Coronary artery (tissue), 2 donors: Measurements from ENCODE around the gene TMEM63C.

Experiments
- DNase-seq: peaks from one replicate; pipeline ENCODE4 v3.0.0-alpha.2; 2017; ENCODE audit warnings: low spot score
- H3K27ac ChIP-seq, 2 donors: fragments of 200-600 bp; sonication (generic); one replicate each; pipeline ENCODE4 v1.5.1; 2016 to 2019
- H3K4me3 ChIP-seq: fragments of 200-600 bp; sonication (generic); 2 replicates; pipeline ENCODE4 v1.5.1; 2016; ENCODE audit warnings: mild to moderate bottlenecking, moderate library complexity
- CTCF ChIP-seq: fragments of 200-600 bp; sonication (generic); IDR thresholded peaks from one replicate; pipeline ENCODE4 v1.5.1; 2019; ENCODE audit warnings: antibody characterized with exemption

The TMEM63C gene

DNA sequence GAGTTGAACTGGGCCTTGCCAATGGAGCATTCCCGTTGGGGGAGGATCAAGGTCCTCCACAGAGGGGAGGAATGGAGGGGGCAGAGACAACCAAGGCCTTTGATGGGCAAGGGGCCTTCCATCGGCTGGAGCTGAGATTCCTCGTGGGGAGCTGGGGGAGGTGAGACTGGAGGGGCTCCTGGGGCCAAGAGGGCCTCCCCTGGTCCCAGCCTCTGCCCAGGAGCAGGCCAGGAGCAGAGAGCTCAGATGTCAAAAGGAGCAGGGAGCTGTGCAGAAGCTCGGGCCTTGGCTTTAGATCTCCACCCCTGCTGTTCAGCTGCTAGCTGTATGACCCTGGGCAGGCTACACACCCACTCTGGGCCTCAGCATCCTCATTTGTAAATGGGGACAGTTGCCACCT, 24.0 kb downstream of the TMEM63C start:
- no peak for DNase-seq
- H3K4me3 ChIP-seq: no peak overlapping the region
- no peak for TF ChIP-seq CTCF
- no peak overlapping the region for H3K27ac ChIP-seq

- no peak for DNase-seq
- Histone ChIP-seq H3K4me3 (no peak overlapping the region), H3K27ac (no peak overlapping the region)
- TF ChIP-seq CTCF: no peak
Measured at GRCh38 chr14:77206261-77206824, 24.7 kb downstream of the TMEM63C start.

DNA sequence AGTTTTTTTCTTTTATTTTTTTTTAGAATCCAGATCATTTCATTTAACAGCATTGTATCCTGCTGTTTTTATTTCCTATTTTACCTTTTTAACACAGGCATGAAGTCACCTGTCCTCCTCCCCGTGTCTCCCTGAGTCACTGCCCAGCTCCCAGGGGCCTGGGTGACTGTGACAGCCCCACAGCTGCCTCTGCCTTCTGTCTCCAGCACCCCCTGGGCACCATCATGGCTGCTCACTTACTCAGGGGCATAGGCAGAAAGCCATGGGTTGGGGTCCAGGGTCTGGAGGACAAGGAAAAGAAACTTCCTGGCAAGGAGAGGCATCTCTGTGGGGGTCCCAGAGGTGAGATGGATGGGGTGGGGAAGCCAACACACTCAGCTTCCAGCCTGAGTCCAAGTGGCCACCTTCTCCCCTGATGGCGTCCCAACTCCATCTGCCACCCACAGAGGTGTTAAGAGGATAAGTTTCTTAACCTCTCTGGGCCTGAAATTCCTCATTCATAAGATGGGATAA, 25.3 kb downstream of the TMEM63C start:
- Histone ChIP-seq H3K4me3 (no peak overlapping the region), H3K27ac (no peak overlapping the region)
- TF ChIP-seq CTCF: no peak
- no peak for DNase-seq

- DNase-seq: no peak
- no peak overlapping the region for H3K4me3 ChIP-seq
- H3K27ac ChIP-seq: no peak overlapping the region
- no peak for TF ChIP-seq CTCF
Measured at GRCh38 chr14:77208291-77208978, 26.8 kb downstream of the TMEM63C start.

- DNase-seq: no peak
- no peak for TF ChIP-seq CTCF
- Histone ChIP-seq H3K27ac (no peak overlapping the region), H3K4me3 (no peak overlapping the region)
Measured at GRCh38 chr14:77208979-77209318, 27.4 kb downstream of the TMEM63C start.

- no peak for TF ChIP-seq CTCF
- no peak overlapping the region for H3K4me3 ChIP-seq
- DNase-seq: no peak
- no peak overlapping the region for H3K27ac ChIP-seq
Measured at GRCh38 chr14:77212097-77212870, 30.7 kb downstream of the TMEM63C start.
